D341Med (cell line): ENCODE measurements around the gene PNPLA2.

ENCODE experiments used
- DNase-seq: peaks from one replicate; pipeline ENCODE4 v3.0.0; 2012; ENCODE audit warnings: low spot score

Gene PNPLA2

GRCh38 chr11:798093-798713 lies 20.5 kb upstream of the PNPLA2 start, which contains the start of gene SLC25A22:
Gene SLC25A22 (minus strand): TSS chr11:798281. CDS start chr11:795006, 3,275 bp downstream.
- DNase-seq, result peak; percentile 93

GRCh38 chr11:799641-800316 lies 18.9 kb upstream of the PNPLA2 start:
- DNase-seq, result no peak

GRCh38 chr11:800473-800872 lies 18.2 kb upstream of the PNPLA2 start:
- no peak for DNase-seq

DNA sequence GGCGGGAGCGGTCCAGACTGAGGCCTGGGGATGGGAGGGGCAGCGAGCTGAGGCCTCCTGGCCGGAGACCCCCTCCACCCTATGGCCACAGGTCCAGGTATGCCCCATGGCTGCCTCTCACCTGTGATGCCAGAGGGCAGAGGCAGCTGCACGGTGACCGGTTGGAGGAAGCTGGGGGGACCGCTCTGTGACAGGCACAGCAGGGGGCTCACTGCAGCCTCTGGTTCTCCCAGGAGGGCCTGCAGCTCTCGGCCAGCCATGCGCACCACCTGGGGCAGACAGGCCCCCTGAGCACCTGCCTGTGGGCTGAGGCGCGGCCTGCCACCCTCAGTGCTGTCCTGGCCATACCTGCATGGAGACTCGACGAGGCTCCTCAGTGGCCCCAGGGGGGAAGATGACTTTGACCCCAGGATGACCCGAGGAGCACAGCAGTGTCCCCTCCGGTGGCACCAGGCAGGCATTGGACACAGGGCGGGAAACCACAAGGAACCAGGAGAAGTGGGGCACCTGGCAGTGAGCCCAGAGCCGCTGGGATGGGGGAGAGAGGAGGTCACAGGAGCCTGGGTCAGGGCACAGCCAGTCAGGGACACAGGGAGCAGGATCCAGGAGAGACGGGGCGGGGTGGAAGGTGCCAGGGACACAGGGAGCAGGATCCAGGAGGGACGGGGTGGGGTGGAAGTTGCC lies 17.5 kb upstream of the PNPLA2 start:
- DNase-seq, result no peak

DNA sequence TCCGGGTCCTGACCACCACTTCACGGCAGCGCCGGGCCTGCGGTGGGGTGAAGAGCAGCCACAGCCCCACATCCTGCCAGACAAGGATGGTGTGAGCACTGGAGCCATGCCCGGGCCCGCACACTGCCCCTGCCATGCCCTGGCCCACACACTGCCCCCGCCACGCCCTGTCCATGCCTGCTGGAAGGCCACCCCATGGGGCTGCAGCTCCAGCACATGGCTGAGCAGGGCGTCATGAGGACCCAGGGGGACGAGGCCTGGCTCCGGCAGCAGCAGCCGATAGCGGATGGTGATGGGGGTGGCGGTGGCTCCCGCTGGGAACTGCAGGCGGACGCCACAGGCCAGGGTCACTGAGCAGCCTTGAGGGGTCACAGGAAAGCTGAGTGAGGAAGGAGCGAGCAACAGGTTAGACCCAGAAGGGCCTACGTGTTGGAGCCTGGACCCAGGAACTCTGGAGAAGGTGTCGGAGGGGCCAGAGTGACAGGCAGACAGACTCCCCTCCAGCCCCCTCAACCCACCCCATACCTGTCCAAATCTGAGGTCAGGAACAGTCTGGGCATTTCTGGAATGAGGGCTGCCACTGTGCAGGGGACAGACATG lies 16.6 kb upstream of the PNPLA2 start:
- DNase-seq, result no peak

- DNase-seq, result no peak
Measured at GRCh38 chr11:802693-803466, 15.8 kb upstream of the PNPLA2 start.

GRCh38 chr11:803467-803742 lies 15.3 kb upstream of the PNPLA2 start:
- DNase-seq, result no peak

DNA sequence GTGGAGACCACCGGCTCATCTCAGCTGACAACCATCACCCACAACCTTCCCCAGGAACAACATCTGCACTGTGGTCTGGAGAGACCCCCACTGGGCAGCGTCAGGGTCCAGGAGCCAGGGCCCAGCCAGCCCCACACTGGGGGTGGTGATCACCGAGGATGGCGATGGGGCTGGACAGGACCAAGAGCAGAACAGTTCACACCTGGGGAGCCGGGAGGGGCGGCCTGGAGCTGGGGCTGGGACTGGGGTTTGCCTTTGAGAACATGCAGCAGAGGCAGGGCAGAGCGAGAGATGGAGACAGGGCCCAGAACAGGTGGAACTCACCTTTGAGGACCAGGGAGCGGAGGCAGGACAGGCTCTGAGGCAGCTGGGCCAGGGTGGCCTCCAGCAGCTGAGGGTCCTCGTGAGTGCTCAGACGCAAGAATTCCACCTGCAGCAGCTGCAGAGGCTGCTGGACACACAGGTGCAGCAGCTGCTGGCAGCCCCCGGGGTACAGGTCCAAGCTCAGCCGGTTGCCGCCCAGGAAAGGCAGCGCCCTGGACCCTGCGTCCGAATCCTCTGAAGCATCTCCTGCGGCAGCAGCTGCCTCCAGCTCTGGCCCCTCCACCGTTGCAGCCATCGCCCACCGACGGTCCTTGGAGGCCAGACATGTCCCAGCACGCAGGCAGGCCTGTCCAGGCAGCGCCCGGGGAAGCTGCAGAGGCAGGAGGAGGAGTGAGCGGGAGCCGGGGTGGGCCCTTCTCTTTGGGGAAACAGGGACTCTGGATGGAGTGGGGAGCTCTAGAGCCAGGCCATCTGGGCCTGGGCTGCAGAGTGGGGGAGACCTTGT lies 14.7 kb upstream of the PNPLA2 start:
- no peak for DNase-seq

- no peak for DNase-seq
Measured at GRCh38 chr11:804599-804964, 14.1 kb upstream of the PNPLA2 start.

- no peak for DNase-seq
Measured at GRCh38 chr11:808427-809286, 10.1 kb upstream of the PNPLA2 start.

GRCh38 chr11:809287-810039 lies 9.3 kb upstream of the PNPLA2 start, which contains the start of gene RPLP2:
Gene RPLP2 (plus strand): TSS chr11:809967. CDS start chr11:810235, 268 bp downstream.
- DNase-seq, result peak; percentile 93

DNA sequence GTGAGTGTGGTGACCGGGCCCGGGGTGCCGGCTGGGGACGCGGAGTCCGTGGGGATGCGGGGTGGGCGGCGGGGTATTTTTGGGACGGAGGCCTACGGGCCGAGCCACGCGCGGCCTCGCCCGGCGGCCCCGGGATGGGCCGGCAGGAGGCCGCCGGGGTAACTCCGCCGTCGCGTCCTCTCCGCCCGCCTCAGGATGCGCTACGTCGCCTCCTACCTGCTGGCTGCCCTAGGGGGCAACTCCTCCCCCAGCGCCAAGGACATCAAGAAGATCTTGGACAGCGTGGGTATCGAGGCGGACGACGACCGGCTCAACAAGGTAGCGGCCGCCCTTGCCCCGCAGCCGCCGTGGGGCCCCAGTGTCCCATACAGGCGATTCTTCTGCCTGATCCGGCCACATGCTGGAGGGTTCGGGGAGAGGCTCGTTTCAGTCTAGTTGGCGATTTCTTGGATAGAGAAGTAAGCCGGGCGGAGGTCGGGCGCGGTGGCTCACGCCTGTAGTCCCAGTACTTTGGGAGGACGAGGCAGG lies 8.6 kb upstream of the PNPLA2 start:
- DNase-seq, result no peak

DNA sequence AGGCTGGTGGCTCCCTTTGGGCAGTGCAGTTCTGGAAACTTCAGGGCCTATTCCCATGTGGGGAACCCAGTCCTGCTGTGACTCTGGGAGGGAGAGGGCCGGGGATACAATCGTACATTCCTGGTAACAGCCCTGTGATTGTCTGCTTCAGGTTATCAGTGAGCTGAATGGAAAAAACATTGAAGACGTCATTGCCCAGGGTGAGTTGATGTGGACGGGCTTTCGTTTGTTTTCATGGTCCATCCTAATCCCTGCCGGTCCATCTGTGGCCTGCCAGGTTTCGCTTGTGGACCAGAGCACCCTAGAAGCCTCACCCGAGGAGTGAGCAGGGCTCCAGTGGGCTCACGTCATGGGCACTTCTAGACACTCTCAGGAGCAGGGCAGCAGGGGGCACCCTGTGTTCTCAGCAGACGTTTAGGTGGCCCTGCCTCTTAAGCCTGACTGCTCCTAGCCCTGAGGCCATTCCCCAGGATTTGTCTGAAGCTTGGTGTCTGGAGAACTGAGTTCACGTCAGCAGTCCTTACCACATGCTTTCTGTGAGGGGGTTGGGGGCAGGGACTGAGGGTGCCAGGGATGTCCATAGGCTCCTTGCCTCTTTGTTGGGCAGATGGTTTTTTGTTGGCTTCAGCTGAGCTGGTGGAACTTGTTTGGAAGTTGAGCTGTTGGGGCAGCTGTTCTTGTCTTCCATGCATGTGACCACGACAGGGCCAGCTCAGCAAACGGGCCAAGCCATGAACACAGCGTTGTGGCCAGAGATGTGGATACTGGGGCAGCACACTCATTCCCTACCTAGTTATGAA lies 7.1 kb upstream of the PNPLA2 start:
- no peak for DNase-seq

DNA sequence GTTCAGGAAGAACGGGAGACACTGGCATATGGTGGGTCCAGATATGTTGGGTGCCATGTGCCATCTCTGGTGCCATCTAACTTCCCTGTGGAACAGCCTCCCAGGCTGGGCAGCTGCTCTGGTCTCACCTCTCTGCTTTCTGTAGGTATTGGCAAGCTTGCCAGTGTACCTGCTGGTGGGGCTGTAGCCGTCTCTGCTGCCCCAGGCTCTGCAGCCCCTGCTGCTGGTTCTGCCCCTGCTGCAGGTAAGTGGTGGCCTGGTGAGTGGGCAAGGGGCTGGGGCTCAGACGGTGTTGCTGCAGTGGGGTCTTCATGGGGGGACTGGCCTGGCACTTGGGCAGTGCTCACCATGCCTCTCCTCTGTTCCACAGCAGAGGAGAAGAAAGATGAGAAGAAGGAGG lies 6.3 kb upstream of the PNPLA2 start:
- DNase-seq, result no peak

GRCh38 chr11:813072-813455 lies 5.7 kb upstream of the PNPLA2 start:
- DNase-seq, result no peak

DNA sequence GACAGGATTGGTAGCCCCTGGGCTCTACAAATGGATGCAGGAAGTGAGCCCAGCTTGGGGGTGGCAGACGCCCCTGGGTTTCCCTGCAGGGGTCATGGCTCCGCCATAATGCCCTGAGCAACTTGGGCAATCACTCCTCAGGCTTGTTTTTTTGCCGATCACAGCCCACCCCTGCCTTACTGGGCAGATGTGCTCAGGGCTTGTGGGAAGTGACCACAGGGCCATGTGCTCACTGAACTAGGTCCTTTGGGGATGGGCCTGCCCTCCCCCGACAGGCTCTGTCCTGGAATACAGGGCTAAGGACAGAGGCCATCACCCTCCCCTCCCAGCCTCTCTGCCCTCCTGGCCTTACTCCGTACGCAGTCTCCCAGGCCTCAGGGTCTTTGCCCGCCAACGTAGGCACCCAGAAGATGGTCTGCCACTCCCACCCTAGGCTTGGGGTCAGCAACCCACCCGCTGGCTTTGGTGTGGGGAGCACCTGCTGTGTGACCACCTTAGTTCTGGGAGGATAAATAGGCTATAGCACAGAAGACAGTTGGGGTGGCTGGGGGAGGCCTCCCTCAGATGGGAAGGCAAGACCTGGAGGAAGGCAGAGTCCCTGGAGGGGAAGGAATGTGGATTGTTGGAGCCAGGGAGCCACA lies 5.1 kb upstream of the PNPLA2 start:
- DNase-seq, result no peak

- no peak for DNase-seq
Measured at GRCh38 chr11:815675-816432, 2.9 kb upstream of the PNPLA2 start.

DNA sequence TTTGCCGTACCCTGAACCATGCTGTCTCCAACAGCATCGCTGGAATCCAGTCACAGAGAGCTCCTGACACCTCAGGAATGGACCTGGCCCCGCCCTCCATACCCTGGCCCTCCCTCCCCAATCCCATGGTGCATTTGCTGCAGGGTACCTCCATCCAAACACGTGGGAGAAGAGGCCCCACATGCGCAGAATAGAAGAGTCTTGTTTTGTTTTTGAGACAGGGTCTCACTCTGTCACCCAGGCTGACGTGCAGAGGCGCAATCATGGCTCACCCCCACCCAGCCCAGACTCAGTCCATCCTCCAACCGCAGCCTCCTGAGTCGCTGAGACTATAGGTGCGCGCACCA lies 2.3 kb upstream of the PNPLA2 start:
- DNase-seq, result no peak
